KOPT-K1 (cell line): ENCODE measurements around the gene DNAAF1.
"Not testable (repeated sequence)": the region's sequence is repeated elsewhere in the genome, so short reads cannot be mapped to it uniquely, and the experiment has no call there.

Source experiments
- H3K27ac ChIP-seq: fragments of 200-600 bp; sonication (generic); 2 replicates; pipeline ENCODE4 v1.5.1; 2016; ENCODE audit warnings: antibody characterized with exemption, mild to moderate bottlenecking, low read depth, low read length; ENCODE audit not compliant: poor library complexity, severe bottlenecking
- H3K36me3 ChIP-seq: fragments of 200-600 bp; sonication (generic); 2 replicates; pipeline ENCODE4 v1.5.1; 2017; ENCODE audit warnings: antibody characterized with exemption, mild to moderate bottlenecking, low read length, moderate library complexity; ENCODE audit not compliant: insufficient read depth
- H3K9me3 ChIP-seq: fragments of 200-600 bp; sonication (generic); 2 replicates; pipeline ENCODE4 v1.5.1; 2017; ENCODE audit warnings: antibody characterized with exemption, low read length, mild to moderate bottlenecking; ENCODE audit not compliant: insufficient read depth, poor library complexity, severe bottlenecking

The DNAAF1 gene

DNA sequence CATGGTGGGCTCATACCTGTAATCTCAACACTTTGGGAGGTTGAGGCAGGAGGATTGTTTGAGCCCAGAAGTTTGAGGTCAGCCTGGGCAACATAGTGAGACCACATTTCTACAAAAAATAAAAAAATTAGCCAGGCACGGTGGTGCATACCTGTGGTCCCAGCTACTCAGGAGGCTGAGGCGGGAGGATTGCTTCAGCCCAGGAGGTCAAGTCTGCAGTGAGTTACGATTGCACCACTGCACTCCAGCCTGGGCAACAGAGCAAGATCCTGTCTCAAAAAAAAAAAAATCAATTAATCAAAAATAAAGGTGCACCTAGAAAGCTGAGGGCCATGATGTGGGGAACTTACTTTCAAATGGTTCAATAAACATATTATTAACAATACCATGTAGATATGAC is 71.0 kb downstream of the DNAAF1 start:
- H3K27ac ChIP-seq, H3K9me3 ChIP-seq, H3K36me3 ChIP-seq: not testable (repeated sequence)

DNA sequence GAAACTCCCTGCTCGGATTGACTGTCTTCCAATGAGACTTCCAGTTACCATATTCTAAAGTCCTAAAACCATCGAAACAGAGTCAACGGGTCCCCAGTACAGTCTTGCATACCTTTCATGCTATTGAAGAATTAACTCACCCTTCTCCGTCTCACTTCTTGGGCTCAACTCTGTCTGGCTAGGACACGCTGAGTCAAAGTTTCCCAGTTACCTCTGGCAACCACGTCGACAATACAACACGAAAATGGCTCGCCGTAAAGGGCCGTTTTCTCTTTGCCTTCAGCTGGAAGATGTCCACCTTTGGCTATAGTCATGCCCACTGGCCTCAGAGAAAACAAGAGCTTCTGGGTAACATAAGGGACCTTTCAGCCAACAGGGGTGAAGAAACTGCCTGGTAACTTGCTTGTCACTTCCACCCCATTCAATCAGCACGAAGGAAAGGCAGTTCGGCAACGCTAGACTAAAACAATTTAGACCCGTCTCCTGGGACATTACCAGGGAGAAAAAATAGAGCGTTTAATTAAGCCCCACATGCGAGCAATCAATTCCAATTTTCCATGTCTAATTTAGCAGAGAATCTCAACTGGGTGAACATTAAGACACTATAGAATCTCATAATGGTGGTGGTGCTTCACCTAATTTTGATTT is 73.2 kb downstream of the DNAAF1 start:
- Histone ChIP-seq H3K27ac (no peak overlapping the region), H3K36me3 (no peaks in the 10 kb centered on the region), H3K9me3 (no peaks in the 10 kb centered on the region)

DNA sequence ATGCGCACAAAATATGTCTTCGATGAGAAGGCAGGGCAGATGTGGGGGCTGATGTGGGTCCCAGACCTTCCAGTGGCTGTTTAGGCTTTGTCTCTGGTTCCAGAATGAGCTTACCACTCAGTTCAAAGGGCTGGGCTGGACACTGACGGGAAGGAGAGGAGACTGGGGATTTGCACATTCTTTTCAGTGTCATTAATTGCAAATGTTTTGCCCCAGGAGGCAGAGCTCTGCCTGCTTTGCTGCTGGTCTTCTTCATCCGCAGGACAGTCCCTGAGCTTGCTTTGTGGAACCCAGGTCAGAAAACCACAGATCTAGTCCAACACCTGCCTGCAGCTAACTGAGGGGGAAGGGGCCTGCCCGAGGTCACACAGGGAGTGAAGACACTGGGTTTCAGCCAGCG is 73.8 kb downstream of the DNAAF1 start:
- Histone ChIP-seq H3K27ac (no peak overlapping the region), H3K9me3 (no peaks in the 10 kb centered on the region), H3K36me3 (no peaks in the 10 kb centered on the region)

DNA sequence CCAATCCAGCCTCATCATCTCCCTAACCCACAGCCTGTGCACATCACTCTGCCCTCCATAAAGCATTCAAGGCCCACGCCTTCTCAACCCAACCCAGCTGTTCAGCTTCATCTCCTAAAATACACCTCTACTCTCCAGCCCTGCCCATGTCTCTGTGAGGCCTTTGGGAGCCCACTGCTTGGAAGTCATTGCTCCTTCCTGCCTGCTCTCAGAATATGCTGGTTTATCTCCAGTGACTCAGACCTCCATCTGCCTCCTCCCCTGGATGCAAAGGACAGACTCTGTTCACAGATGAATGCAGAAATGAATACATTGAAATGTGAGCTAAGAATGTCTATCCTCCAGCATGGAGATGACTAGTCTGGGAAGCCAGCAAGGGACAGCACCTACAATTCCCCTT is 75.7 kb downstream of the DNAAF1 start:
- no peaks in the 10 kb centered on the region for H3K9me3 ChIP-seq
- no peaks in the 10 kb centered on the region for H3K36me3 ChIP-seq
- H3K27ac ChIP-seq: no peak overlapping the region

- no peaks in the 10 kb centered on the region for H3K36me3 ChIP-seq
- H3K27ac ChIP-seq: no peak overlapping the region
- H3K9me3 ChIP-seq: no peaks in the 10 kb centered on the region
These were observed 78.3 kb downstream of the DNAAF1 start for GRCh38 chr16:84223456-84223855.

DNA sequence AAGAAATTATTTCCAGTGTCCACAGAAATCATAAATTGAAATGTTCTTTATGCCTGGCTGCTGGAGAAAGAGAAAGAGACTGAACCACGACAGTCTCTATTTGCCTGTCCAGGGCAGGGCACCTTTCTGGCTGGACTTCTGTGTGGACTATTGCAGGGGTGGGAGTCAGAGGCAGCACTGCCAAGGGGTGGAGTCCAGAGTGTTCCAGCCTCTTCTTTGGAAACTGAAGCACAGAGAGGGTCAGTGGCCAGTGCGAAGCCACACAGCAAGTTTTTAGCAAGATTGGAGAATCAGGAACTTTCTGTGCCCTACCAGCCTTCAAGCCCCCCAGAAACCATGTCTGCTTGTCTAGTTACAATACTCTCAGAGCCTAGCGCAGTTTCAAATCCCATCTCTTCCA is 79.4 kb downstream of the DNAAF1 start:
- H3K36me3 ChIP-seq: no peaks in the 10 kb centered on the region
- H3K27ac ChIP-seq: no peak overlapping the region
- no peaks in the 10 kb centered on the region for H3K9me3 ChIP-seq

GRCh38 chr16:84225126-84225525 is 80.0 kb downstream of the DNAAF1 start:
- no peaks in the 10 kb centered on the region for H3K9me3 ChIP-seq
- no peaks in the 10 kb centered on the region for H3K36me3 ChIP-seq
- no peak overlapping the region for H3K27ac ChIP-seq

DNA sequence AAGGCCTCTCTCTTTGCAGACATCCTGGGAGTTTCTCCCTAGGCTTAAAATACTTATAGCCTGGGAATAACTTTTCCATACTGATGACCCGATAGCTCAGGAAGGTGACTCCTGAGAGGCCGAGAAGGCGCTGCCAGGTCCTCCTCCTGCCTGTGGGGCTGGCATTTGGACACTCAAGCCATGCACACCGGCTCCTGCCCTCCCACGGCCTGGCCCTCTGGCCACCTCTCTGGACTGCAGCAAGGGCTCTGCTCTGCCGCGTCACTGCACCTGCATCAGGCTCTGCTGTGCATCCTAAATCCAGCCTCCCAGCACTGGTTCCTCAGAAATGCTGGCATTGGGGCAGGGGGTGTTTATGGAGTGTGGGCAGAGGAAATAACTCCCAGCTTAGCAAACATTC is 80.5 kb downstream of the DNAAF1 start:
- H3K36me3 ChIP-seq: no peaks in the 10 kb centered on the region
- no peaks in the 10 kb centered on the region for H3K9me3 ChIP-seq
- no peak overlapping the region for H3K27ac ChIP-seq

DNA sequence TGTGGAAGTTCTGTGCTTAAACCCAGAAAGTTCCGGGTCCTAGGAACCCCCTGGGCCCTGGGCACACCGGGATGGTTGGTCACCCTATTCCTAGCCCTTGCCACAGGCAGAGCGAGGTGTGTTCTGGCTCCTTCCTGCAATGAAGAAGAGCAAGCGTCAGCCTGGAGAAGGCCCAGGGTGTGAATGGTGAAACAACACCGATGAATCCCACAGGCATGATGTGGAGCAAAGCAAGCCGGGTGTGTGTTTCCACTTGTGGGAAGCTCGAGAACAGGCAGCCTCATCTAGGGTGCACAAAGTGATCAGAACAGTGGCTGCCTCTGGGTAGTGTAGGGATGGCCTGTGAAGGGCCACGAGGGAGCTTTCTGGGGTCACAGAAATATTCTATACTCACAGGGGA is 80.9 kb downstream of the DNAAF1 start:
- H3K36me3 ChIP-seq: no peaks in the 10 kb centered on the region
- H3K9me3 ChIP-seq: no peaks in the 10 kb centered on the region
- no peak overlapping the region for H3K27ac ChIP-seq
